Effector memory CD4-positive, alpha-beta T cell (primary cell): ENCODE results near the gene SEMA5B.

ENCODE experiments used
- DNase-seq, 3 donors: peaks; one replicate each; pipeline ENCODE4 v3.0.0-alpha.2; 2020
- H3K27ac ChIP-seq: 2 replicates; pipeline ENCODE4 v1.7.0; 2013; ENCODE audit warnings: mild to moderate bottlenecking, low read length, moderate library complexity; ENCODE audit not compliant: insufficient read depth, poor library complexity, severe bottlenecking
- H3K27me3 ChIP-seq: replicated peaks from 2 replicates; pipeline ENCODE4 v1.7.0; 2013; ENCODE audit warnings: mild to moderate bottlenecking, low read length; ENCODE audit not compliant: insufficient read depth, control insufficient read depth, poor library complexity, severe bottlenecking
- H3K36me3 ChIP-seq: 2 replicates; pipeline ENCODE4 v1.7.0; 2013; ENCODE audit warnings: mild to moderate bottlenecking, low read length, moderate library complexity; ENCODE audit not compliant: control insufficient read depth, insufficient read depth
- H3K4me1 ChIP-seq: 2 replicates; pipeline ENCODE4 v1.7.0; 2013; ENCODE audit warnings: low read length, mild to moderate bottlenecking; ENCODE audit not compliant: control insufficient read depth, insufficient read depth, poor library complexity, severe bottlenecking
- H3K4me3 ChIP-seq: 2 replicates; pipeline ENCODE4 v1.7.0; 2013; ENCODE audit warnings: low read length, low read depth, mild to moderate bottlenecking; ENCODE audit not compliant: insufficient read depth, poor library complexity, severe bottlenecking
- H3K9me3 ChIP-seq: 2 replicates; pipeline ENCODE4 v1.7.0; 2013; ENCODE audit warnings: mild to moderate bottlenecking, low read length, moderate library complexity; ENCODE audit not compliant: control insufficient read depth

Gene SEMA5B

GRCh38 chr3:122923611-122924010 lies 104.0 kb downstream of the SEMA5B start:
- H3K36me3 ChIP-seq, result no peaks in the 10 kb centered on the region
- DNase-seq, result no peak
- H3K27me3 ChIP-seq, result peaks cover 7% of the 10 kb centered on the region
- no peaks in the 10 kb centered on the region for H3K9me3 ChIP-seq
- no peak overlapping the region for H3K4me3 ChIP-seq
- H3K4me1 ChIP-seq, result peaks cover 4% of the 10 kb centered on the region
- no peak overlapping the region for H3K27ac ChIP-seq

- Histone ChIP-seq H3K27ac (no peak overlapping the region), H3K4me3 (peak overlapping the region; percentile 30), H3K36me3 (no peaks in the 10 kb centered on the region), H3K4me1 (peaks cover 4% of the 10 kb centered on the region), H3K9me3 (no peaks in the 10 kb centered on the region), H3K27me3 (peaks cover 7% of the 10 kb centered on the region)
- DNase-seq, result no peak
Observed at GRCh38 chr3:122921791-122922651, 105.5 kb downstream of the SEMA5B start.

- peaks cover 7% of the 10 kb centered on the region for H3K27me3 ChIP-seq
- no peaks in the 10 kb centered on the region for H3K36me3 ChIP-seq
- no peak overlapping the region for H3K4me3 ChIP-seq
- peaks cover 5% of the 10 kb centered on the region for H3K4me1 ChIP-seq
- no peak for DNase-seq
- no peaks in the 10 kb centered on the region for H3K9me3 ChIP-seq
- H3K27ac ChIP-seq, result no peak overlapping the region
Observed at GRCh38 chr3:122920986-122921385, 106.6 kb downstream of the SEMA5B start.

DNA sequence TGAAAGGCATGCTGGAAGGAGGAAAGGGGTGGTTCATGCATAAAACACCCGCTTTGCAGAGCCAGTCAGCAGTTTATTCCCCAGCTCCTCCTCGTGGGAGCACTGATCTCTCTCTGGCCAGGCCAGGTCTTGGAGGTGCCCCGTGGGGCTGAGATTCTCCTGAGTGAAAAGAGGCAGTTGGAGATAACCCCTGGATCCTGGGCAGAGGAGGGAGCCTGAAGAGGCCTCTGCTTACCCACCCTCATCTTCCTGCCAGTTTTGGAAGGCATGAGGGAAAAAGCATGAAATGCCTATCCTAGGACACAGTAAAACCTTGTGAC lies 108.3 kb downstream of the SEMA5B start:
- no peaks in the 10 kb centered on the region for H3K9me3 ChIP-seq
- no peaks in the 10 kb centered on the region for H3K36me3 ChIP-seq
- H3K4me1 ChIP-seq, result peaks cover 7% of the 10 kb centered on the region
- H3K27ac ChIP-seq, result no peak overlapping the region
- no peak for DNase-seq
- H3K4me3 ChIP-seq, result no peak overlapping the region
- H3K27me3 ChIP-seq, result peaks cover 6% of the 10 kb centered on the region

GRCh38 chr3:122918576-122919290 lies 108.8 kb downstream of the SEMA5B start:
- H3K4me1 ChIP-seq, result peaks cover 7% of the 10 kb centered on the region
- no peaks in the 10 kb centered on the region for H3K36me3 ChIP-seq
- no peaks in the 10 kb centered on the region for H3K9me3 ChIP-seq
- peaks cover 5% of the 10 kb centered on the region for H3K27me3 ChIP-seq
- H3K4me3 ChIP-seq, result no peak overlapping the region
- no peak overlapping the region for H3K27ac ChIP-seq
- no peak for DNase-seq

- Histone ChIP-seq H3K4me1 (peaks cover 7% of the 10 kb centered on the region), H3K27me3 (no peaks in the 10 kb centered on the region), H3K36me3 (no peaks in the 10 kb centered on the region), H3K27ac (no peak overlapping the region), H3K9me3 (no peaks in the 10 kb centered on the region), H3K4me3 (no peak overlapping the region)
- DNase-seq, result no peak
Observed at GRCh38 chr3:122917412-122917811, 110.2 kb downstream of the SEMA5B start.

- H3K4me3 ChIP-seq, result no peak overlapping the region
- H3K27ac ChIP-seq, result no peak overlapping the region
- DNase-seq, result no peak
- no peaks in the 10 kb centered on the region for H3K9me3 ChIP-seq
- no peaks in the 10 kb centered on the region for H3K27me3 ChIP-seq
- peaks cover 3% of the 10 kb centered on the region for H3K4me1 ChIP-seq
- no peaks in the 10 kb centered on the region for H3K36me3 ChIP-seq
Observed at GRCh38 chr3:122916580-122916979, 111.0 kb downstream of the SEMA5B start.

DNA sequence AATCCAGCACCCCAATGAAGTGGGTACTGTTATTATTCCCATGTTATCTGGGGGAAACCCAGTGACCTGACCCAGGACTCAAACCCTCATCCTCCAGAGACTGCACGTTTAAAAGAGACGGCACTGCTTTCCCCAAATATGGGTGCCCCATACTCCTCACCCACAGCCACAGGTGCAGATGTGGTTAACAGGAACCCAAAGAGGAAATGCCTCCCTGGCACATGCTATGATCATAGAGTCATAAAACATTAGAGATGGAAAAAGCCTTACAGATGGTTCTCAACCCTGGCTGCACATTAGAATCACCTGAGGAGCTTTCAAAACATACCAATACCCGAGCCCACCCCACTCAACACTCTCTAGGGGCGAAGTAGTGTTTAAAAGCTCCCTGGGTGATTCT lies 111.5 kb downstream of the SEMA5B start:
- Histone ChIP-seq H3K4me3 (no peak overlapping the region), H3K9me3 (no peaks in the 10 kb centered on the region), H3K4me1 (peaks cover 3% of the 10 kb centered on the region), H3K27ac (no peak overlapping the region), H3K27me3 (peaks cover 3% of the 10 kb centered on the region), H3K36me3 (no peaks in the 10 kb centered on the region)
- DNase-seq, result no peak

DNA sequence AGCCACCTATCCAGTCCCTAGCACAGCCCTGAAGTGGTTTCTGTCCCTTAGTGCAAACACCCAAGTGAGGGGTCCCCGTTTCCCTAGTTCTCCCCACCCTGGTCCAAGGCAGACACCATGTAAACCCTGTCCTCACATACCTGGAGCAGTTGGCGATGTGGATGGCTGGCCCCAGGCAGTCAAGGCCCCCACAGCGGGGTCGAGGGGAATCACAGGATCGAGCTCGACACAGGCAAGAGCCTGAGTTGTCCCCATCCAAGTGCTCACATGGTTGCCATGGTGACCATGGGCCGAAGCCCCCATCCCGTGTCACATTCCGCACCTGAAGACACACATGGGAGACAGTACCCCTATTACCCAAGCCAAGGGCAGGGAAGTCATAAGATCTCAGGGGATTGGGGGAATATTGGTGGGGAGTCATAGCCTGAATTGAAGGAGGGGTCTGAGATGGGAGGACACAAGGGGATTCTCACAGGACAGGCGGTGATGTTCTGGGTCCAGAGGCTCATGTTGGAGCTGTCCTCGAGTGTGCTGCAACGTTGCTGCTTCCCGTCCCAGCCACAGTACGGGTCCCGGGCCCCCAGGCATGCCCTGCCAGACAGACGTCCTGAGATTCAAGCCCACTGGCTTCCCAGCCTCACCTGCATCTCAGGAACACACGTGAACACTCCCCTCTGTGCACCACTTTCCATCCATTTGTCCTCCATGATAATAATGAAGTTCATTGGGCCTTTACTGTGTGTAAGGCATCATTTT lies 112.1 kb downstream of the SEMA5B start:
- Histone ChIP-seq H3K4me1 (peaks cover 3% of the 10 kb centered on the region), H3K9me3 (no peaks in the 10 kb centered on the region), H3K27me3 (peaks cover 3% of the 10 kb centered on the region), H3K27ac (no peak overlapping the region), H3K4me3 (no peak overlapping the region), H3K36me3 (no peaks in the 10 kb centered on the region)
- DNase-seq, result no peak
